Measurements from ENCODE around the gene ADAMTS10. TPM values are rescaled to one million over a fixed set of nuclear protein-coding genes. Genes with fewer than 3 reads are reported as not detected.

The ADAMTS10 gene
- total and polyA plus RNA-seq, 2 experiments from 2014 or later: 15.8 to 22.1 TPM

- H3K9me2 ChIP-seq (replicated peaks; ENCODE audit: insufficient read depth): no peaks in the 10 kb centered on the region
- H4K20me1 ChIP-seq (ENCODE audit: insufficient read depth, poor library complexity, severe bottlenecking): no peaks in the 10 kb centered on the region
- H2AFZ ChIP-seq: no peak overlapping the region
- TF ChIP-seq CTCF (IDR thresholded peaks at IDR 0.05; ENCODE audit: poor library complexity): no peak
- no peak for TF ChIP-seq EZH2 (IDR thresholded peaks at IDR 0.05; ENCODE audit: borderline replicate concordance)
- TF ChIP-seq EZH2phosphoT487 (IDR thresholded peaks at IDR 0.05; ENCODE audit: low read depth, severe bottlenecking, unreplicated experiment): no peak
- no peak overlapping the region for H3K4me2 ChIP-seq
- no peak overlapping the region for H3K4me3 ChIP-seq
- no peak for DNase-seq (ENCODE audit: low spot score)
- H3K4me1 ChIP-seq (ENCODE audit: insufficient read depth): no peaks in the 10 kb centered on the region
- H3K36me3 ChIP-seq (replicated peaks; ENCODE audit: insufficient read depth, low read depth): no peaks in the 10 kb centered on the region
- no peaks in the 10 kb centered on the region for H3K79me2 ChIP-seq
- H3K27ac ChIP-seq: no peak overlapping the region
- no peaks in the 10 kb centered on the region for H3K9me3 ChIP-seq (ENCODE audit: low read depth)
- 87% methylated on average over 12 of the region's 12 CpGs for WGBS (ENCODE audit: low lambda C conversion rate, missing lambda C conversion rate)
- H3K27me3 ChIP-seq: no peaks in the 10 kb centered on the region
Observed at GRCh38 chr19:8655340-8655709, 44.8 kb upstream of the ADAMTS10 start.

GRCh38 chr19:8654591-8655339, 44.2 kb upstream of the ADAMTS10 start:
- Histone ChIP-seq H3K79me2 (no peaks in the 10 kb centered on the region), H3K27me3 (no peaks in the 10 kb centered on the region), H3K4me3 (no peak overlapping the region), H2AFZ (peak overlapping the region; percentile 22), H3K9me3 (ENCODE audit: low read depth) (no peaks in the 10 kb centered on the region), H3K9me2 (replicated peaks; ENCODE audit: insufficient read depth) (no peaks in the 10 kb centered on the region), H3K36me3 (replicated peaks; ENCODE audit: insufficient read depth, low read depth) (no peaks in the 10 kb centered on the region), H3K27ac (no peak overlapping the region), H3K4me1 (ENCODE audit: insufficient read depth) (no peaks in the 10 kb centered on the region), H4K20me1 (ENCODE audit: insufficient read depth, poor library complexity, severe bottlenecking) (no peaks in the 10 kb centered on the region), H3K4me2 (peak overlapping the region; percentile 67)
- 8% methylated on average over 15 of the region's 15 CpGs for WGBS (ENCODE audit: low lambda C conversion rate, missing lambda C conversion rate)
- DNase-seq (ENCODE audit: low spot score): peak; percentile 73
- TF ChIP-seq EZH2 (IDR thresholded peaks at IDR 0.05; ENCODE audit: borderline replicate concordance) (no peak), CTCF (IDR thresholded peaks at IDR 0.05; ENCODE audit: poor library complexity) (peak; percentile 97)

GRCh38 chr19:8648240-8648639, 37.7 kb upstream of the ADAMTS10 start:
- Histone ChIP-seq H3K4me3 (no peak overlapping the region), H3K27me3 (no peaks in the 10 kb centered on the region), H3K4me2 (no peak overlapping the region), H2AFZ (no peak overlapping the region), H3K36me3 (replicated peaks; ENCODE audit: insufficient read depth, low read depth) (no peaks in the 10 kb centered on the region), H3K9me3 (ENCODE audit: low read depth) (no peaks in the 10 kb centered on the region), H3K9me2 (replicated peaks; ENCODE audit: insufficient read depth) (no peaks in the 10 kb centered on the region), H3K27ac (no peak overlapping the region), H4K20me1 (ENCODE audit: insufficient read depth, poor library complexity, severe bottlenecking) (no peaks in the 10 kb centered on the region), H3K79me2 (no peaks in the 10 kb centered on the region), H3K4me1 (ENCODE audit: insufficient read depth) (no peaks in the 10 kb centered on the region)
- no peak for TF ChIP-seq EZH2 (IDR thresholded peaks at IDR 0.05; ENCODE audit: borderline replicate concordance)
- no peak for TF ChIP-seq CTCF (IDR thresholded peaks at IDR 0.05; ENCODE audit: poor library complexity)
- TF ChIP-seq EZH2phosphoT487 (IDR thresholded peaks at IDR 0.05; ENCODE audit: low read depth, severe bottlenecking, unreplicated experiment): no peak
- WGBS (ENCODE audit: low lambda C conversion rate, missing lambda C conversion rate): 80% methylated on average over 6 of the region's 6 CpGs
- DNase-seq (ENCODE audit: low spot score): no peak
